Activated T-cell treated with anti-CD3 and anti-CD28 coated beads for 4 hours (primary cell): ENCODE measurements around the gene COL25A1.
"Not testable (repeated sequence)": the region's sequence is repeated elsewhere in the genome, so short reads cannot be mapped to it uniquely, and the experiment has no call there.

Source experiments
- DNase-seq: peaks from one replicate; pipeline ENCODE4 v3.0.0-alpha.2; 2020

COL25A1 gene

GRCh38 chr4:109163493-109163892, 139.0 kb downstream of the COL25A1 start:
- DNase-seq: no peak

- no peak for DNase-seq
Measured at GRCh38 chr4:109162759-109163158, 139.7 kb downstream of the COL25A1 start.

GRCh38 chr4:109160494-109160893, 142.0 kb downstream of the COL25A1 start:
- DNase-seq: no peak

GRCh38 chr4:109157696-109158095, 144.8 kb downstream of the COL25A1 start:
- DNase-seq: no peak

- no peak for DNase-seq
Measured at GRCh38 chr4:109157205-109157604, 145.3 kb downstream of the COL25A1 start.

GRCh38 chr4:109156356-109156755, 146.1 kb downstream of the COL25A1 start:
- DNase-seq: no peak

GRCh38 chr4:109155682-109156283, 146.7 kb downstream of the COL25A1 start:
- no peak for DNase-seq

- DNase-seq: no peak
Measured at GRCh38 chr4:109155084-109155483, 147.4 kb downstream of the COL25A1 start.

GRCh38 chr4:109154424-109154823, 148.0 kb downstream of the COL25A1 start:
- DNase-seq: no peak

GRCh38 chr4:109149836-109150235, 152.6 kb downstream of the COL25A1 start:
- no peak for DNase-seq

GRCh38 chr4:109148577-109149075, 153.8 kb downstream of the COL25A1 start:
- no peak for DNase-seq

GRCh38 chr4:109147135-109147534, 155.3 kb downstream of the COL25A1 start:
- no peak for DNase-seq

- DNase-seq: no peak
Measured at GRCh38 chr4:109146499-109146898, 156.0 kb downstream of the COL25A1 start.

- DNase-seq: not testable (repeated sequence)
Measured at GRCh38 chr4:109138125-109138524, 164.3 kb downstream of the COL25A1 start.

- no peak for DNase-seq
Measured at GRCh38 chr4:109134921-109135320, 167.5 kb downstream of the COL25A1 start.

GRCh38 chr4:109134268-109134667, 168.2 kb downstream of the COL25A1 start:
- DNase-seq: no peak

GRCh38 chr4:109131559-109131958, 170.9 kb downstream of the COL25A1 start:
- no peak for DNase-seq

GRCh38 chr4:109128589-109128988, 173.9 kb downstream of the COL25A1 start:
- DNase-seq: no peak

- DNase-seq: no peak
Measured at GRCh38 chr4:109127866-109128265, 174.6 kb downstream of the COL25A1 start.

- no peak for DNase-seq
Measured at GRCh38 chr4:109126856-109127255, 175.6 kb downstream of the COL25A1 start.

- DNase-seq: no peak
Measured at GRCh38 chr4:109125084-109125483, 177.4 kb downstream of the COL25A1 start.

- no peak for DNase-seq
Measured at GRCh38 chr4:109123951-109124350, 178.5 kb downstream of the COL25A1 start.

GRCh38 chr4:109121561-109121960, 180.9 kb downstream of the COL25A1 start:
- no peak for DNase-seq

GRCh38 chr4:109119852-109120251, 182.6 kb downstream of the COL25A1 start:
- DNase-seq: no peak

GRCh38 chr4:109118635-109119034, 183.8 kb downstream of the COL25A1 start:
- no peak for DNase-seq
